Fibroblast of peridontal ligament (primary cell): Measurements from ENCODE around the gene INPP5K.
"Not testable (repeated sequence)": the region's sequence is repeated elsewhere in the genome, so short reads cannot be mapped to it uniquely, and the experiment has no call there.

Experiments used
- DNase-seq: peaks from one replicate; pipeline ENCODE4 v3.0.0-alpha.2; 2010; ENCODE audit errors: extremely low read depth

INPP5K gene

GRCh38 chr17:1464186-1464585 is 52.2 kb downstream of the INPP5K start:
- DNase-seq = no peak

GRCh38 chr17:1462164-1463112 is 54.0 kb downstream of the INPP5K start:
- DNase-seq = no peak

- no peak for DNase-seq
Observed at GRCh38 chr17:1461198-1461944, 55.0 kb downstream of the INPP5K start.

DNA sequence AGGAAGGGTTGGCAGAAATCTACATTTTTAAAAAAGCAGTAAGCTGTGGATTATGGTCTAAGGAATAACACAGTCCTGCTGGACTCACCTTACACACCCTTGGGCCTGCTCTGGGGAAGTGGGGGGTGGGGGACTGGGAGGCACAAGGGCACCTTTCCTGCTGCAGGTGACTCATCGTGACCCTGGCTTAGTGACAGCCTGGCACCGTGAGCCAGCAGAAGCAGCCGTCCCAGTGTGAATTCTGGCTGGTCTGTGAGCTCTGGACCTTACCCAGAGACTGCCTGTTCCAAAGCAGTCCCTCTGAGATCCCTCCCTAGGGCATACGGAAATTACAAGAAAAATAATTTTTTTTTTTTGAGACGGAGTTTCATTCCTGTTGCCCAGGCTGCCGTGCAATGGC is 56.2 kb downstream of the INPP5K start:
- no peak for DNase-seq

DNA sequence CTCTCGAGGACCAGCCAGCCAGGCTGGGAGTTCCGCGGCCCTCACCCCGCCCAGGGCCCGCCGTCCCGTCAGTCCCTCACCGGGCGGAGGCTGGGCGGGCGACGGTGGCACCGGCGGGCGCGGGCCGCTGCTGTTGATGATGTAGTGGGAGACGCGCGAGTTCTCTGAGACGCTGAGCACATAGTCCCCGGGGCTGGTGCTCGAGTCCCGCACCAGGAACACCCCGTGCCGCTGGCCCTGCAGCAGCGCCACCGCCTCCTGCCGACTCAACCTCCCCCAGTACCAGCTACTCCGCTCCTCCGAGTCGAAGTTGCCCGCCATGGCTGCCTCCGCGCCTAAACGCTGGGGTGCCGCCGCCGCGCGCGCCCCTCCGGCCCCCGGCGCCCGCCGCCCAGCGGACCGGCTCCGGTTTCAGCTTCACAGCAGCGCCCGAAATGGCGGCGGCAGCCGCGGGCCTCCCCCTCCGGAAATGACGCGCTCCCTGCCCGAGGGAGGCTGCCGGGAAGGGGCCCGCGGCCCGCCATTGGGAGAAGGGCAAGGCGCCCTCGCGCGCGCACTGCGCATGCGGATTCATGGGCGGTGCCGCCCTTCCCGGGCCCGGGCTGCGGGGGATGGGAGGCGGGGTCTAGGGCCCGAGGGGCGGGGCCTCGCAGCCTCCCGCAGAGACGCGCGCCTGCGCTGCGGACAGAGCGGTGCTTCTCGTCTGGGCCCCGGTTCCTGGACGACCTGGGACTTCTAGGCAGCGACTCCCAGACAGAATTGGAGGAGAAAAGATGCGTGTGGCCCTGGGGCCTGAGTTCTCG is 60.4 kb downstream of the INPP5K start, which contains the start of gene CRK:
Gene CRK (minus strand): TSS at position 436 of the 803 bp plus-strand sequence. CDS start 115 bp downstream, at position 321.
- DNase-seq = peak; percentile 92

- peak; percentile 68 for DNase-seq
Observed at GRCh38 chr17:1455291-1455796, 61.1 kb downstream of the INPP5K start.

GRCh38 chr17:1454541-1454940 is 61.9 kb downstream of the INPP5K start:
- peak; percentile 18 for DNase-seq

- DNase-seq = not testable (repeated sequence)
Observed at GRCh38 chr17:1453694-1454093, 62.7 kb downstream of the INPP5K start.

DNA sequence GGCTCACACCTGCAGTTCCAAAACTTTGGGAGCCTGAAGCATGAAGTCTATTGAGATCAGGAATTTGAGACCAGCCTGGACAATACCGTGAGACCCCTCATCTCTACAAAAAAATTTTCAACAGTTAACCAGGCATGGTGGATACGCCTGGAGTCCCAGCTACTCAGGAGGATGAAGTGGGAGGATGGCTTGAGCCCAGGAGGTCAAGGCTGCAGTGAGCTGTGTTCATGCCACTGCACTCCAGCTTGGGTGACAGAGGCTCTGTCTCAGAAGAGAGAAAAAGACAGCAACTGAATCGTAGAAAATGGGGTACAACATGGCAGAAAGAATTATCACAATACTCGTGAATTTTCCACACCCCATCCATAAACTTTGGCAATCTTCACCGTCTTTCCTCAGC is 63.6 kb downstream of the INPP5K start:
- DNase-seq = no peak

- not testable (repeated sequence) for DNase-seq
Observed at GRCh38 chr17:1450261-1450660, 66.2 kb downstream of the INPP5K start.

DNA sequence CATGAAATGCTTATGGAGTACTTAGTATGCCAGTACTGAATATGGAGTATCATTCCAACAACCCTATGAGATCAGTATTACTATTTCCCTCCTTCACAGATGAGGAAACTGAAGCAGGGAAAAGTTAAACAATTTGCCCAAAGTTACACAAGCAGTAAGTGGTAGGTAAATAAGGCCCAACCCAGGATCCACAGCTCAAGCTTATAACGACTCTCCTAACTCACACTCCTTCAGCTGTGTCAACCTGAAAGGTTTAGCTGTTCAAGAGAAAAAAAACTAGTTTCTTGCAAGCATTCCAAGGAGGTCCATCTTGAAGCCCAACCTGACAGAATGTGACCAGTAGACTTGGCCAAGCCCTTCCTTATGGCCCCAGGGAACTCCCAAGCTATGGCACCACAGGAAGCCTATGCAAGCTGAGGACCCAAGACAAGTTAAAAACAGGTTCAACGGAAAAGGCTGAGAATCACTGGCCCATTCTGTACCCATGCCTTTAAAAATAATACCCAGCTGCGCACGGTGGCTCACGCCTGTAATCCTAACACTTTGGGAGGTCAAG is 66.9 kb downstream of the INPP5K start:
- no peak for DNase-seq

DNA sequence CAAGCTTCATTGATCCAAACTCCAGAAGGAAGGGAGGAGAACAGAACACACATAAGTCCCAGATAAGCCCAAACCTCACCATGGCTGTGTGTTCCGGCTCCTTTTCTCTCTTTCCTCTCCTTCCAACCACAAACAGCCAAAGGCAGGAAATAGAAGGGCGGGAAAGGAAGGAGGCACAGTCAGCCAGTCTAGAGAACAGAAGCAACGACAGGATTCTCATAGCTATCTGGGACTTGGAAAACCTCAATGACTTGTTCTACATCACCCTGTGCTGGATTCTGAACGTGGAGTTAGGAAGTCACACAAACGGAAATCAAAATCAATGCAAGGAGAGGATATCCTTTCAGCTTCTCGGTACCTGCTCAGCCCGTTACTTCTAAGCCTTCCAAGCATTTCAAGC is 69.4 kb downstream of the INPP5K start:
- DNase-seq = no peak

- no peak for DNase-seq
Observed at GRCh38 chr17:1446201-1446600, 70.2 kb downstream of the INPP5K start.

DNA sequence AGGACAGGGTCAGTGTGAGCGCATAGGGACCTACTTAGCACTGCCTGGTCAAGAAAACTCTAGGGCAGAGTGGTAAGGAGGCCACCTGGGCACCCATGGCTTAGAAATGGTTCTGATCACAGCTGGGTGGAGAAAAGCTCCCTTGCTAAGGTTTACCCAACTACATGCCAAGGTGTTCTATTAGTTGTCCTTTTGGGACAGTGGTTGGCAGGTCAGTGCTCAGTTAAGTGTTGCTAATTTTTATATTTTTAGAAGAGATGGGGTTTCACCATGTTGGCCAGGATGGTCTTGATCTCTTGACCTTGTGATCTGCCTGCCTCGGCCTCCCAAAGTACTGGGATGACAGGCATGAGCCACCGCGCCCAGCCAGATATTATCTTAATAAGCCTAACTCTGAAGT is 70.7 kb downstream of the INPP5K start:
- DNase-seq = not testable (repeated sequence)
